ENCODE data around the gene SLC12A4.

SLC12A4 gene

GRCh38 chr16:67965668-67966548, 2.5 kb downstream of the SLC12A4 start:
- TF ChIP-seq CTCF (IDR thresholded peaks at IDR 0.05; ENCODE audit: low read depth, low read length): no peak

GRCh38 chr16:67964477-67965131, 3.8 kb downstream of the SLC12A4 start:
- H3K27me3 ChIP-seq (ENCODE audit: insufficient read depth, low read depth, severe bottlenecking): no peaks in the 10 kb centered on the region
- DNase-seq: no peak
- no peaks in the 10 kb centered on the region for H3K9me3 ChIP-seq (ENCODE audit: severe bottlenecking)
- H3K36me3 ChIP-seq: peaks cover 4% of the 10 kb centered on the region
- H3K27ac ChIP-seq: no peak overlapping the region; the same call in 1 of the 2 replicates
- no peak overlapping the region for H3K4me3 ChIP-seq (ENCODE audit: low read depth, low read length)
- no peak for TF ChIP-seq CTCF (IDR thresholded peaks at IDR 0.05; ENCODE audit: low read depth, low read length)

More at GRCh38 chr16:67965668-67966548, 2.5 kb downstream of the SLC12A4 start:
- Histone ChIP-seq H3K36me3 (peaks cover 4% of the 10 kb centered on the region), H3K27ac (peak overlapping the region; percentile 62), H3K4me3 (ENCODE audit: low read depth, low read length) (no peak overlapping the region), H3K9me3 (ENCODE audit: severe bottlenecking) (no peaks in the 10 kb centered on the region), H3K27me3 (ENCODE audit: insufficient read depth, low read depth, severe bottlenecking) (no peaks in the 10 kb centered on the region)
- DNase-seq: peak; percentile 64

GRCh38 chr16:67963662-67964321, 4.6 kb downstream of the SLC12A4 start:
- no peak for DNase-seq
- Histone ChIP-seq H3K27ac (no peak overlapping the region), H3K4me3 (ENCODE audit: low read depth, low read length) (no peak overlapping the region), H3K36me3 (peaks cover 4% of the 10 kb centered on the region), H3K27me3 (ENCODE audit: insufficient read depth, low read depth, severe bottlenecking) (no peaks in the 10 kb centered on the region), H3K9me3 (ENCODE audit: severe bottlenecking) (no peaks in the 10 kb centered on the region)
- TF ChIP-seq CTCF (IDR thresholded peaks at IDR 0.05; ENCODE audit: low read depth, low read length): no peak

- Histone ChIP-seq H3K27ac (no peak overlapping the region), H3K36me3 (peaks cover 4% of the 10 kb centered on the region), H3K27me3 (ENCODE audit: insufficient read depth, low read depth, severe bottlenecking) (no peaks in the 10 kb centered on the region), H3K4me3 (ENCODE audit: low read depth, low read length) (no peak overlapping the region), H3K9me3 (ENCODE audit: severe bottlenecking) (no peaks in the 10 kb centered on the region)
- DNase-seq: no peak
- no peak for TF ChIP-seq CTCF (IDR thresholded peaks at IDR 0.05; ENCODE audit: low read depth, low read length)
Observed at GRCh38 chr16:67963292-67963661, 5.2 kb downstream of the SLC12A4 start.

- Histone ChIP-seq H3K27me3 (ENCODE audit: insufficient read depth, low read depth, severe bottlenecking) (no peaks in the 10 kb centered on the region), H3K9me3 (ENCODE audit: severe bottlenecking) (no peaks in the 10 kb centered on the region), H3K4me3 (ENCODE audit: low read depth, low read length) (no peak overlapping the region), H3K27ac (no peak overlapping the region), H3K36me3 (peaks cover 4% of the 10 kb centered on the region)
- TF ChIP-seq CTCF (IDR thresholded peaks at IDR 0.05; ENCODE audit: low read depth, low read length): no peak
- no peak for DNase-seq
Observed at GRCh38 chr16:67962135-67962534, 6.3 kb downstream of the SLC12A4 start.

Measured in WERI-Rb-1 (cell line).